Prostate gland (tissue), 2 donors: ENCODE results near the gene CHRM2.

Source experiments
- CTCF ChIP-seq, 4 experiments: fragments of 200-600 bp in 2 of 4; fragments of 450-650 bp in 2 of 4; sonication (generic) in 2 of 4; IDR thresholded peaks; 1 replicate in 3 of 4; 2 replicates in 1 of 4; pipeline ENCODE4 v1.5.1; 2016 to 2019; ENCODE audit warnings: antibody characterized with exemption in 4 of 4, mild to moderate bottlenecking in 2 of 4, moderate library complexity in 2 of 4
- POLR2A ChIP-seq: fragments of 450-650 bp; IDR thresholded peaks from one replicate; pipeline ENCODE4 v1.6.1; 2016; ENCODE audit warnings: antibody characterized with exemption, mild to moderate bottlenecking
- POLR2AphosphoS5 ChIP-seq: sonication (generic); formaldehyde crosslinking; IDR thresholded peaks from one replicate; pipeline ENCODE4 v1.6.1; 2017; ENCODE audit warnings: antibody characterized with exemption

- no peak for TF ChIP-seq CTCF (IDR thresholded peaks at IDR 0.05)
- TF ChIP-seq POLR2AphosphoS5, result no peak
- no peak for TF ChIP-seq POLR2A
Measured at GRCh38 chr7:136971776-136972175, 103.3 kb downstream of the CHRM2 start.
